ENCODE results near the gene KDM2B. TPM values are rescaled to one million over a fixed set of nuclear protein-coding genes. Genes with fewer than 3 reads are reported as not detected.

KDM2B gene
- total and polyA plus RNA-seq, 2 of the 8 experiments (the other 6 are each of a cell fraction or from before 2014, with no cell fraction given), result 111 to 162 TPM

DNA sequence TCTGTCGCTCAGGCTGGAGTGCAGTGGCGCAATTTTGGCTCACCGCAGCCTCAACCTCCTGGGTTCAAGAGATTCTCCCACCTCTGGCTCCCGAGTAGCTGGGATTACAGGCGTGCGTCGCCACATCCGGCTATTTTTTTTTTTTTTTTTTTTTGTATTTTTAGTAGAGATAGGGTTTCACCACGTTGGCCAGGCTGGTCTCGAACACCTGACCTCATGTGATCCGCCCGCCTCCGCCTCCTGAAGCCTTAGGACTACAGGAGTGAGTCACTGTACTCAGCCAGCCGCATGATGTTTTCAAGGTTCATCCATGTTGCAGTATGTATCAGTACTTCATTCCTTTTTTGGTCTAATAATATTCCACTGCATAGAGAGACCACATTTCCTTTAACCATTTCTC, 183.3 kb downstream of the KDM2B start:
- no peak for FAIRE-seq
- Histone ChIP-seq H3K4me3 (ENCODE audit: extremely low read depth in 1 of 4, insufficient read depth in 2 of 4, low read depth in 3 of 4, low read length in 4 of 4) (no peak overlapping the region), H2BK5ac (ENCODE audit: low read depth, low read length) (no peak overlapping the region), H3K14ac (ENCODE audit: insufficient read length) (no peak overlapping the region), H2BK12ac (ENCODE audit: low read depth, low read length) (no peak overlapping the region), H3K36me3 (ENCODE audit: control insufficient read depth in 2 of 4, insufficient read depth in 4 of 4, low read length in 3 of 4) (0 out of 8 replicates have a peak, but pooled peaks cover 0 to under 1% (median 0%) of the 10 kb centered on the region in 4 experiments), H3K9ac (replicated peaks in 1 of 4; ENCODE audit: extremely low read depth in 1 of 4, low read depth in 3 of 4, low read length in 3 of 4) (no peak overlapping the region), H3K4me1 (replicated peaks in 1 of 4; ENCODE audit: control insufficient read depth in 3 of 4, insufficient read depth in 4 of 4, low read length in 3 of 4) (peaks cover 0 to 4% (median under 1%) of the 10 kb centered on the region in 4 experiments; a peak in 1 of 7 replicates), H4K8ac (ENCODE audit: extremely low read depth, insufficient read depth, low read length) (no peak overlapping the region), H3K79me2 (ENCODE audit: control insufficient read depth in 1 of 2, insufficient read depth in 2 of 2, low read length in 2 of 2) (peaks cover 4 to 22% of the 10 kb centered on the region in 2 experiments; a peak in 3 of 4 replicates), H3K23ac (ENCODE audit: insufficient read length) (no peak overlapping the region), H4K5ac (ENCODE audit: insufficient read length, low read depth, low read length) (no peak overlapping the region), H3K4me2 (ENCODE audit: insufficient read depth in 1 of 2, low read depth in 2 of 2, low read length in 2 of 2) (no peak overlapping the region), H3K27ac (ENCODE audit: low read depth, low read length) (no peak overlapping the region), H3K4ac (replicated peaks; ENCODE audit: insufficient read length, low read depth, low read length) (no peak overlapping the region), H2AFZ (ENCODE audit: low read length) (no peak overlapping the region), H3K9me3 (ENCODE audit: insufficient read depth in 2 of 2, low read depth in 1 of 2, low read length in 1 of 2) (no peaks in the 10 kb centered on the region), H2BK20ac (ENCODE audit: low read length) (no peak overlapping the region), H4K20me1 (replicated peaks in 1 of 2; ENCODE audit: control insufficient read depth in 1 of 2, insufficient read depth in 2 of 2, low read length in 2 of 2) (peaks cover 0 to 3% of the 10 kb centered on the region in 2 experiments), H3K27me3 (replicated peaks in 1 of 4; ENCODE audit: control insufficient read depth in 3 of 4, extremely low read depth in 1 of 4, insufficient read depth in 3 of 4, low read length in 3 of 4) (no peaks in the 10 kb centered on the region), H3K56ac (replicated peaks; ENCODE audit: insufficient read length, low read depth, low read length) (no peak overlapping the region), H2AK5ac (ENCODE audit: low read depth, low read length) (no peak overlapping the region), H3K23me2 (ENCODE audit: low read depth, low read length) (peaks cover 8% of the 10 kb centered on the region), H2BK120ac (replicated peaks; ENCODE audit: low read depth, low read length) (no peak overlapping the region), H3K18ac (ENCODE audit: extremely low read depth, low read length) (no peak overlapping the region), H2BK15ac (ENCODE audit: low read length) (no peak overlapping the region), H3K79me1 (ENCODE audit: low read depth, low read length) (peaks cover 4% of the 10 kb centered on the region; the same call in 1 of the 2 replicates), H4K91ac (replicated peaks; ENCODE audit: insufficient read length, low read length) (no peak overlapping the region)
- 93% methylated on average over 6 of the region's 14 CpGs; no CpG with 5 or more reads in 1 of the 2 experiments for WGBS, 2 experiments (ENCODE audit: extremely low coverage in 1 of 2, insufficient coverage in 1 of 2, insufficient read length in 1 of 2, insufficient replicate concordance in 2 of 2, low coverage in 1 of 2, low lambda C conversion rate in 2 of 2, missing lambda C conversion rate in 1 of 2)
- no peak for DNase-seq (ENCODE audit: low read depth in 1 of 2, low spot score in 2 of 2)
- no peak for TF ChIP-seq SP4 (IDR thresholded peaks at IDR 0.05; ENCODE audit: low read length)
- POLR2A ChIA-PET (ENCODE audit: partially characterized antibody), result no interaction called here
- CTCF ChIA-PET (ENCODE audit: partially characterized antibody), result no interaction called here
